ENCODE measurements around the gene KRT73. TPM values are rescaled to one million over a fixed set of nuclear protein-coding genes. Genes with fewer than 3 reads are reported as not detected.

Gene KRT73
- total RNA-seq: not detected in 2 replicates

DNA sequence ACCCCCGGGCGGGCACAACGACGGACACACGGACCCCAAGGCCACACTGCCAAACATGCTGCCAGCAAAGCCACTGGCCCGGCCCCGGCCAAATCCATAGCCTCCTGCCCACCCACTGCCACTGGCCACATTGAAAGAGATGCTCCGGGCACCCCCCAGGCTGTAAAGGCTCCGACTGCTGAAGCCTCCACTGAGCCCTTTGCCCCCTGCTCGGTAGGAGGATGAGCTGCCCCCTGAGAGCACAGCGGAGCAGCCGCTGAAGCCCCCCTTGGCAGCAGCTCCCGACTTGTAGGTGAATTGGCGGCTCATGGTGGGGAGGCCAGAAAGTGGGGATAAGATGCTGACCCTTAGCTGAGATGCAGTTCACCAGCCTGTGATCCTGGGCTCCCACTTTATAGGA, at the start of gene KRT73:
TSS of gene KRT73 (minus strand) at position 344 of the 400 bp plus-strand sequence. CDS start at position 309, 35 bp downstream.

DNA sequence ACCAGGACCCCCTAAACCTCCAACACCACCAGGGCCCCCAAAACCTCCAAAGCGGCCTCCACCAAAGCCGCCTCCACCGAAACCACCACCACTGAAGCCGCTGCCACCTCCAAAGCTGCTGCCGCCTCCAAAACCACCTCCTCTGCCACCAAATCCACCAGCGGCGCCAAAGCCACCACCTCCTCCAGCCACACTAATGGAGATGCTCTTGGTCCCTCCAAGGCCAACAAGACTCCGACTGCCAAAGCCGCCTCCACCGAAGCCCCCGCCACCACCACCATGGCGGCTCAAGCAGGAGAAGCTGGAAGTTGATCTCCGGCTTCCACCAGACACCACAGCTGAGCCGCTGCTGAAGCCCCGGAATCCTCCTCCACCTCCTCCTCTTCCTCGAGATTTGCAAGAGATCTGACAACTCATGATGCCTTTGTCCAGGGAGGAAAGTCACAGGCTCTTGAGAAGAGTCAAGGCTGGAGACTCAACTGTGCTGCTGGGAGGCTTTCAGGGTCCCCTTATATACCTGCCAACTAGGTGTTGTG, 33.4 kb upstream of the KRT73 start, which contains the start of gene KRT2:
TSS of gene KRT2 (minus strand) at position 486 of the 536 bp plus-strand sequence. CDS start at position 417, 69 bp downstream.

DNA sequence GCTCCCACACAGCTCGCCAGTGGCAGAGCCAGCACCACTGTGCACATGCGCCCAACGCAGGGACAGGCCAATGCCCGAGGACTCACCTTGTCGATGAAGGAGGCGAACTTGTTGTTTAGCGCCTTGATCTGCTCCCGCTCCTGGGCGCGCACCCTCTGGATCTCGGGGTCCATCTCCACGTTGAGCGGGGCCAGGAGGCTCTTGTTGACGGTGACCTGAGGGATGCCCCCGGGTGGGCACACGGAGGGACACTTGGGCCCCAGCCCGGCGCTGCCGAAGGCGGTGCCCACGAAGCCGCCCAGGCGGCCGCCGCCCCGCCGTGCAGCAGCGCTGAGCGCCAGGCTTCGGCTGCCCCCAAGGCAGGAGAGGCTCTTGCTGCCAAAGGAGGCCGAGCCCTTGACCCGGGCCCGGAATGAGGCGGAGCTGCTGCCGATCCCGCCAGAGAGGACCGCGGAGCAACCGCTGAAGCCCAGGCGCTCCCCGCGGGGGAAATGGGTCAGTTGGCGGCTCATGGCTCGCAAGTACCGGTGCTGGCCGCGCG, 17.3 kb downstream of the KRT73 start, which contains the start of gene KRT72:
TSS of gene KRT72 (minus strand) at position 523 of the 541 bp plus-strand sequence. CDS start at position 512, 11 bp downstream.

DNA sequence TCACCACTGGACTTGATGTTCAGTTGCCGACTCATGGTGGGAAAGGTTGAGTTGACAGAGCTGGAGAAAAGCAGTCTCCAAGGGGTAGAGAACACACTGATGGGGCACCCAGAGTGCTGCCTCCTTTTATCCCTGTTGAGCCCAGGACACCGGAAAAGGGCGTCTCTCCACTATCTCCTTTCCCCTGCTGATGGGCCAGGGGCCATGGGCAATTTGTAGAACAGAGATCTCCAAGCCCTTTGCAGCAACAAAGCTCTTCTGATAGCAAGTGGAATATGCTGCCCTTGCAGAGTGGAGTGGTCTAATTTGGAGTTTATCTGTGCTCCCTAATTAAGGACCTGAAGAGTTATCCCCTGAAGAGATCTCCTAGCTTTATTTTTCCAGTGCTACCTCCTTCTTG, 44.6 kb downstream of the KRT73 start, which contains the start of gene KRT74:
TSS of gene KRT74 (minus strand) at position 101 of the 400 bp plus-strand sequence. CDS start at position 35, 66 bp downstream.

Other genes starting within 250 kb of the KRT73 start
- gene KRT84, start 232.9 kb downstream of the KRT73 start, total RNA-seq: not detected in 2 replicates
- not detected in 2 replicates for gene KRT82, start 212.2 kb downstream of the KRT73 start, total RNA-seq
- gene KRT75, start 184.2 kb downstream of the KRT73 start, total RNA-seq: not detected in 2 replicates
- 0.20 and 0.33 TPM in 2 replicates for gene KRT6B, start 166.4 kb downstream of the KRT73 start, total RNA-seq
- gene KRT6C, start 144.8 kb downstream of the KRT73 start, total RNA-seq: 0.07 TPM in 1 of 2 replicates, not detected in the other
- gene KRT6A, start 125.3 kb downstream of the KRT73 start, total RNA-seq: 2.7 and 11.9 TPM in 2 replicates
- gene KRT5, start 98.2 kb downstream of the KRT73 start, total RNA-seq: 0.52 and 1.8 TPM in 2 replicates
- gene KRT71, start 65.4 kb downstream of the KRT73 start, total RNA-seq: not detected in 2 replicates
- not detected in 2 replicates for gene KRT74, start 44.7 kb downstream of the KRT73 start, total RNA-seq
- gene KRT72, start 17.1 kb downstream of the KRT73 start, total RNA-seq: not detected in 2 replicates
- not detected in 2 replicates for gene KRT2, start 33.7 kb upstream of the KRT73 start, total RNA-seq
- gene KRT1, start 61.8 kb upstream of the KRT73 start, total RNA-seq: not detected in 2 replicates
- not detected in 2 replicates for gene KRT77, start 85.0 kb upstream of the KRT73 start, total RNA-seq
- not detected in 2 replicates for gene KRT76, start 158.8 kb upstream of the KRT73 start, total RNA-seq
- not detected in 2 replicates for gene KRT3, start 177.6 kb upstream of the KRT73 start, total RNA-seq
- gene KRT4, start 195.6 kb upstream of the KRT73 start, total RNA-seq: not detected in 2 replicates
- gene KRT79, start 215.8 kb upstream of the KRT73 start, total RNA-seq: not detected in 2 replicates
- not detected in 2 replicates for gene KRT78, start 230.4 kb upstream of the KRT73 start, total RNA-seq